Activated T-cell treated with anti-CD3 and anti-CD28 coated beads, Interleukin-2, amount 50 U/mL, for 48 hours (primary cell): ENCODE data around the gene ADNP2.

ENCODE experiments used
- DNase-seq, 2 experiments: peaks; one replicate each; pipeline ENCODE4 v3.0.0-alpha.2; 2020

ADNP2 gene

GRCh38 chr18:80173060-80173459 lies 64.0 kb downstream of the ADNP2 start:
- no peak for DNase-seq

DNA sequence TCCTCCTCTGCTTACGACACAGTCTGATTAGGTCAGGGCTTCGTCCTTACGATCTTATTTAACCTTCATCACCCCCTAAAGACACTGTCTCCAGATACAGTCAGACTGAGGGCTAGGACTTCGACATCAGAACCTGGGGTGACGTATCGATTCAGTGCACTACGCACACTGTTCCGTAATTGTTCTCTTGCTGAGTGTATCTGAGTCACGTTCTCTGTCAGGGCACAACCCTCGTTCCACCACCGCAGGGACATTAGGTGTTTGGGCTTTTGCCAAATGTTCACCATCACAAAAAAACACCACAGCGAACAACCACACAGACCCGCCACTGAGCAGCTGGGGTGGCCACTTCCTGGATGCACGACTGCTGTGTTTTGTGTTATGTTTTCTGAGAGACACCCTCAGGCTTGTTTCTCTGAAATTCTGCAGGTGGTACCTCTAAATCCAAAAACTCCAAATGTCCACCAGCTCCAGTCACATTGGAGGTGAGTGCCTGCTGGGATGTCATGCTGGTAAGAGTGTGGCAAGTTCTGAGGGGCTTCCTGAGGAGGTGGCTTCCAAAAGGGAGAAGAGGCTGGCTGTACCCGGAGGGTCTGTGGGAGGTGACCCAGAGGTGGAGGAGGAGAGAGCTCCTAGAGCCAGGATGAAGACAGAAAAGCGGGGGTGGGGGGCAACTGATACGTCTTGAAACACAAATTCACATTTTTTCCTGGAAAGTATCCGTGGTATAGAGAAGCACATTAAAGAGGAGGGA lies 66.6 kb downstream of the ADNP2 start:
- peak; percentile 37 to 58 for DNase-seq

- DNase-seq, result no peak
Measured at GRCh38 chr18:80176334-80177073, 67.4 kb downstream of the ADNP2 start.

DNA sequence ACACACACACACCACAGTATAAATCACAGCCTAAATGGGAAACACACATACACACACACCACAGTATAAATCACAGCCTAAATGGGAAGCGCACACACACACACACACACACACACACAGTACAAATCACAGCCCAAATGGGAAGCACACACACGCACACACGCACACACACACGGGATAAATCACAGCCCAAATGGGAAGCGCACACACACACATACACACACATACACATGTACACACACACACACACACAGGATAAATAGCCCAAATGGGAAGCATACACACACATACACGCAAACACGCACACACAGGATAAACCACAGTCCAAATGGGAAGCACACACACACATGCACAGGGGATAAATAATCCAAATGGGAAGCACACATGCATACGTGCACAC lies 68.1 kb downstream of the ADNP2 start:
- DNase-seq, result no peak

- no peak for DNase-seq
Measured at GRCh38 chr18:80178935-80179818, 70.1 kb downstream of the ADNP2 start.

GRCh38 chr18:80179857-80180558 lies 70.9 kb downstream of the ADNP2 start:
- no peak for DNase-seq

- DNase-seq, result no peak
Measured at GRCh38 chr18:80180778-80181564, 71.9 kb downstream of the ADNP2 start.

DNA sequence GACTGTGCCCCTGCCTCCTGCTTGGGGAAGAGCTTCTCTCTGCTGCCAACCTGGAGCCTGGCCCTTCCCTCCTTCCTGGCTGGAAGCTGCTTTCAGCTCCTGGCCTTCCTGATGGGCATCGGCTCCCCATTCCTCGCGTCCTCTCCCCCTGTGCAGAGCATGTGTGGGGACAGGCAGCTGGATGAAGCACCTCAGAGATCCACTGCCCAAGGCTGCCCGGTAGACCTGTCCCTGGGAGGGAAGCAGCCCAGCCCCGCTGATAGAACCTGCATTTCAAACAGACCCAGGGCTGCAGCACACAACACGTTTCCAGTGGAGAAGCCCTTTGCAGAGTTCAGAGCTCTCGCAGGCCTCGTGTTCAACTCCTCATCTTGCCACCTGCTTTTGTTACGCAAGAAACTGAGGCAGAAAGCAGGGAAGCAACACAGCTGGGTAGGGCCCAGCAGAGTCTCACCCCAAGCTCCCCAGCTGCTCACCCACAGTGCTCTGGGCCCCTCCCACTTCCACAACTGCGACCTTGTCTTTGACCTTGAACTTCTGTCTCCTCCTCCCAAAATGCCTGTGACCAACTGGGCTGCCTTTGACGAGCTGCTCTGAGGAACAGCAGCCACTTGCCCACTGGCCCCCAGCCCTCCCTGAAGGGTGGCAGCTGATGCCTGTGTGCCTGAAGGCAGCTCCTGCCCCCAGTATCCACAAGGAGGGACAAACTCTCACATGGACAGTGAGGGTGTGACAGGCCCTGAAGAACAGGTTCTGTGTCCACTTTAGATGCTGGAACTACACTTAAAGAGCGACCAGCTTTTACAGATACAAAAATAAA lies 72.8 kb downstream of the ADNP2 start:
- no peak for DNase-seq

DNA sequence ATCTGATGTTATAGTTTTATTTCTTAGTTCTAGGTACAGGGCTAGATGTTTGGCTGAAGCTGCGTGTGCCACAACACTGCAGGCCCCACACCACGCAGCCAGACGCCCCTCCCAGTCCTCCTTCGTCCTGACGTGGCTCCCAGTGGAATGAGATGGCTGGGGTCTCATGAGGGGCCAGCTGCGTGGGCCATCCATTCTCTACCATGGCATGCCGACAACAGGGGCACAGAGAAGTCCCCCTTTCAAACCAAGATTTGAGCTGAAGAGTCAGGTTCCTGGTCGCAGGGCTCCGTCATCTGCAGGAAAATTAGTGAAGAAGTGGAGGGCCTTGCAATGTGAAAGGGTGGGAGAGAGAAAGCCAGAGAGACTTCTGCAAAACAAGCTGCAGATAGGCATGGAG lies 73.8 kb downstream of the ADNP2 start:
- no peak for DNase-seq

DNA sequence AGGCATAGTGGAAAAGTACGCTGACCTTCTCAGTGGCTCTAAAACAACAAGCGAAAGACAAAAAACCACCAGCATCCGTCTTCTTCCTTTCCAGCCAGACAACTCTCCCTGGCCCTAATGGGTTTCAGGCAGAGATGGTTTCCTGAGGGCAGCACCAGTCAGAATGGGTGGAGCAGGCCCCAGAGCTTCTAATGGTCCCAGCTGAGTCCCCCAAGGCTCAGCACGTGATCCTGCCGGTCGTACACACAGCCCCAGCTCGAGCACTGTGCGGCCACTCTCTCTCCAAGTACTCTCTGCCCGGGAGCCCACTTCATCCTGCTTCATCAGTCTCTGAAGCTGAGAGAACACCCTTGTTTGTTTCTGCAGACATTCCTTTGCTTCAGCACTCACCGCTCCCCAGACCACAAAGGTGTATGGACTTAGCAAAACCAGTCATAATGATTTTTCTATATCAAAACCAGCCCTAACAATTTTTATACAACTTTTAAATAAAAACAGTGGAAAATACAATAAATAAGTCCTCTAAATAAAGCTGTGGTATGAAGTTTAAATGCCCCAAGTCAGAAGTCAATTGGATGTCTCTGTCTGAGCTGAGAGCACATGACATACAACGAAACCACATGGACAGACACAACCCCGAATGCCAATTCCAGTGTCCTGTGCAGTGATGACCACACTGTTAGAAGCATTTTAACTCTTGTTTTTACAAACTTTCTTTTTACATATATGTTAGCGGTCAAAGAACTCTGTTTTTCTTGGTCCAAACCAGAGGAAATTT lies 74.4 kb downstream of the ADNP2 start:
- DNase-seq, result no peak

- DNase-seq, result no peak
Measured at GRCh38 chr18:80184243-80184772, 75.2 kb downstream of the ADNP2 start.

- DNase-seq, result no peak
Measured at GRCh38 chr18:80185545-80185944, 76.5 kb downstream of the ADNP2 start.

GRCh38 chr18:80187956-80188642 lies 79.0 kb downstream of the ADNP2 start:
- no peak for DNase-seq

GRCh38 chr18:80188643-80189530 lies 79.8 kb downstream of the ADNP2 start:
- DNase-seq, result no peak

- DNase-seq, result no peak
Measured at GRCh38 chr18:80189531-80189865, 80.4 kb downstream of the ADNP2 start.
